ENCODE results near the gene OPRD1.

DNA sequence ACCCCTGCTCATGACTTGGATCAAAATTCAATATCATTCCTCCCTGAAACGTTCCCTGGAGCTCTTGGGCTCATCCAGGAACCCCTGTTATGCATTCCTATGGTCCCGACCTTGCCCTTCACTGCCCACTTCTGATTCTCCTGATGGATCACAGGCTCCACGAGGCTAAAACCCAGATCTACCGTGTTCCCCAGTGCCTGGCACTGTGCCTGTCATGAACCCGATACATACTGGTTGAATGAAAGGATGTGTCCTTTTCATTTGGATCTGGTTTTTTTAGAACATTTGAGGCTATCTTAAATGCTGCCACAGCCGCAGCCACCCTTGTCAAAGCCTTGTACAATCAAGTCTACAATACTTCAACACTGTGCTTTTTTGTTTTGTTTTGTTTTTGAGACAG is 22.2 kb upstream of the OPRD1 start:
- TF ChIP-seq CTCF (conservative IDR thresholded peaks at IDR 0.05; ENCODE audit: low read length) = no peak
- no peak for TF ChIP-seq EZH2phosphoT487 (IDR thresholded peaks at IDR 0.05; ENCODE audit: borderline replicate concordance)

Data from Loucy (cell line).